Measurements from ENCODE around the gene ISG15.

DNA sequence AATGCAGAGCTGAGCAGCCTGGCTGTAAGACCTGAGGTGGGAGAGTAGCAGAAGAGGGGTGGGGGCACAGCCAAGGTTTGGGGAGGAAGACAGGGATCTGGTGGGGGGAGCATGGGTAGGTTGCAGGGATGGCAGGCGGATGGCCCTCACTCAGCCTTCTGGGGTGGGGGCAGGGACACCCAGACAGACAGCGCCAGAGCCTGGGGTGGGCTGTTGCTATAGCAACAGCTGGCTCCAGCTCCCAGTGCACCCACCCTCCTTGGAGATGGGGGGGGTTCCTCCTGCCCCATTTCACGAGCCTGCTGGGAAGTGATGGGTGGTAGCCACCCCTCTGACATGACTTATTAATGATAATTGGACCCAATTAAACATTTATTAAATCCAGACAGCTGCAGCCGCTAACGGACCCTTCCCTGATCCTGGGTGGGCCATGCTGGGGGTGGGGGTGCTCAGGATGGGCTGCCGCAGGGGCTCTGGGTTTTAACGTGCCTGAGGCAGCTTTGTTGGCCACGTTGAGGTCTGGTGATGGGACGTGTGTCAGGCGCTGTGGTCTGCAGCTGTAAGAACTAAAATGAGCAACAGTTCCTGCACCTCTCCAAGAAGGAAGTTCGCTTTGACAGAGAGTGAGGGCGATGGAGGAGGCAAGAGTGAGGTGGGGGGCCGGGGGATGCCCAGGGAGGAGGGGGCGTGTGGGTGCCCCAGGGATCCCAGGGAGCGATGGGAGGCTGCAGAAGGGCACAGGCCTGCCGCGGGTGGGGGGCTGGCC is 26.0 kb downstream of the ISG15 start:
- TF ChIP-seq LEF1 (IDR thresholded peaks at IDR 0.05; ENCODE audit: borderline replicate concordance), result no peak
- no peak for TF ChIP-seq SP1 (IDR thresholded peaks at IDR 0.05)
- no peak for TF ChIP-seq SUZ12 (IDR thresholded peaks at IDR 0.05)
- TF ChIP-seq L3MBTL2 (conservative IDR thresholded peaks at IDR 0.05), result no peak
- TF ChIP-seq FOXM1 (IDR thresholded peaks at IDR 0.05; ENCODE audit: borderline replicate concordance), result no peak
- TF ChIP-seq PKNOX1 (IDR thresholded peaks at IDR 0.05), result no peak
- no peak for TF ChIP-seq ARNT (IDR thresholded peaks at IDR 0.05)
- no peak for TF ChIP-seq ELF4 (IDR thresholded peaks at IDR 0.05)
- no peak for TF ChIP-seq FOXA1 (IDR thresholded peaks at IDR 0.05)
- TF ChIP-seq BHLHE40 (IDR thresholded peaks at IDR 0.05; ENCODE audit: borderline replicate concordance), result no peak
- no peak for TF ChIP-seq HDGF (IDR thresholded peaks at IDR 0.05; ENCODE audit: borderline replicate concordance)
- TF ChIP-seq FOXK2 (IDR thresholded peaks at IDR 0.05), result no peak

Data from HEK293T (cell line).